HepG2 (cell line): ENCODE data around the gene MSGN1. TPM values are rescaled to one million over a fixed set of nuclear protein-coding genes. Genes with fewer than 3 reads are reported as not detected.

Source experiments
- ATAC-seq: fragments of 200-7000 bp; cut with Tn5 transposase; 3 replicates; pipeline ENCODE4 v1.9.1; 2020; ENCODE audit warnings: mild to moderate bottlenecking, moderate library complexity
- BruUV-seq: library from RNA; stranded (reverse); fragments of 400-500 nt; replicated peaks from 2 replicates; lab custom pipeline; 2021; lab: Mats Ljungman, UMichigan
- CTCF ChIA-PET: fragments of 300-600 bp; formaldehyde crosslinking; extraction: SDS; loops from one replicate; lab custom pipeline; 2021; ENCODE audit warnings: low total read pairs, inconsistent platforms, low intra/inter-chr PET ratio; lab: Yijun Ruan, JAX
- POLR2A ChIA-PET: fragments of 350-600 bp; sonication (Branson Sonifier 250); formaldehyde crosslinking; loops from one replicate; lab custom pipeline; 2020; ENCODE audit warnings: antibody characterized with exemption, inconsistent platforms; lab: Yijun Ruan, JAX
- DNase-seq: peaks from one replicate; pipeline ENCODE4 v3.0.0-alpha.2; 2015; ENCODE audit warnings: low spot score
- FAIRE-seq: peaks from 3 replicates; lab custom pipeline; 2011; peaks lifted over from hg19 to GRCh38; lab: Jason Lieb, UNC
- H2AFZ ChIP-seq: one replicate; pipeline ENCODE4 v1.6.1; 2011; ENCODE audit warnings: low read length, inconsistent platforms
- H3K27ac ChIP-seq: fragments of 300-600 bp; 3 replicates; pipeline ENCODE4 v1.8.0; 2011; ENCODE audit warnings: mixed run types, mild to moderate bottlenecking, mixed read lengths, low read length, inconsistent platforms; ENCODE audit not compliant: insufficient read depth; ENCODE audit errors: extremely low read length
- H3K27me3 ChIP-seq, 2 experiments: fragments of 200-600 bp in 1 of 2; 2 replicates in 1 of 2; 3 replicates in 1 of 2; pipeline versions ENCODE4 v1.6.0 to v1.8.0; 2011; ENCODE audit warnings: low read length in 2 of 2, mild to moderate bottlenecking in 2 of 2, moderate library complexity in 2 of 2, inconsistent platforms in 1 of 2; ENCODE audit not compliant: insufficient read depth in 2 of 2, control insufficient read depth in 1 of 2
- H3K36me3 ChIP-seq, 2 experiments: fragments of 200-600 bp in 1 of 2; replicated peaks in 1 of 2; 2 replicates in 1 of 2; 3 replicates in 1 of 2; pipeline versions ENCODE4 v1.5.1 to v1.8.0; 2011; ENCODE audit warnings: low read length in 2 of 2, inconsistent platforms in 1 of 2; ENCODE audit not compliant: insufficient read depth in 2 of 2, control insufficient read depth in 1 of 2
- H3K4me1 ChIP-seq: 2 replicates; pipeline ENCODE4 v1.5.1; 2012; ENCODE audit warnings: low read length, inconsistent platforms; ENCODE audit not compliant: insufficient read depth
- H3K4me2 ChIP-seq: 2 replicates; pipeline ENCODE4 v1.6.0; 2011; ENCODE audit warnings: low read depth, low read length, inconsistent platforms
- H3K4me3 ChIP-seq, 3 experiments: fragments of 200-600 bp in 1 of 3; sonication (generic), shearing (Covaris generic) in 1 of 3; replicated peaks in 1 of 3; 2 replicates each; pipeline ENCODE4 v1.5.1; 2011 to 2016; ENCODE audit warnings: low read length in 3 of 3, inconsistent platforms in 2 of 3, low read depth in 2 of 3, mild to moderate bottlenecking in 2 of 3, control low read depth in 1 of 3, mixed read lengths in 1 of 3; ENCODE audit not compliant: insufficient read depth in 1 of 3
- H3K79me2 ChIP-seq: one replicate; pipeline ENCODE4 v1.6.1; 2011; ENCODE audit warnings: low read length, inconsistent platforms; ENCODE audit not compliant: insufficient read depth
- H3K9ac ChIP-seq: 2 replicates; pipeline ENCODE4 v1.6.0; 2011; ENCODE audit warnings: mild to moderate bottlenecking, low read depth, low read length, inconsistent platforms; ENCODE audit not compliant: insufficient read depth
- H3K9me3 ChIP-seq: 2 replicates; pipeline ENCODE4 v1.5.1; 2012; ENCODE audit warnings: mild to moderate bottlenecking, low read length
- H4K20me1 ChIP-seq: 2 replicates; pipeline ENCODE4 v1.6.0; 2011; ENCODE audit warnings: inconsistent platforms, mild to moderate bottlenecking, low read length, moderate library complexity; ENCODE audit not compliant: insufficient read depth
- GFI1 ChIP-seq: sonication (generic); formaldehyde crosslinking; IDR thresholded peaks from 2 replicates; pipeline ENCODE4 v1.5.0; 2020; ENCODE audit warnings: missing genetic modification reagents, mild to moderate bottlenecking, borderline replicate concordance
- KMT2B ChIP-seq: IDR thresholded peaks from 2 replicates; pipeline ENCODE4 v1.6.1; 2016; ENCODE audit warnings: missing genetic modification reagents, missing compliant biosample characterization
- MAFF ChIP-seq: IDR thresholded peaks from 2 replicates; pipeline ENCODE4 v1.6.1; 2011; ENCODE audit warnings: low read depth, low read length, improper control_type of control experiment
- MAFK ChIP-seq, 2 experiments: IDR thresholded peaks in 1 of 2; conservative IDR thresholded peaks in 1 of 2; 2 replicates each; pipeline ENCODE4 v1.6.1; 2011; ENCODE audit warnings: improper control_type of control experiment in 2 of 2, low read length in 2 of 2
- YEATS4 ChIP-seq: sonication (generic); formaldehyde crosslinking; IDR thresholded peaks from 2 replicates; pipeline ENCODE4 v1.4.0; 2020; ENCODE audit warnings: missing genetic modification reagents, borderline replicate concordance
- ZMYM2 ChIP-seq: sonication (generic); formaldehyde crosslinking; IDR thresholded peaks from 2 replicates; pipeline ENCODE4 v1.8.0; 2022; ENCODE audit warnings: mild to moderate bottlenecking, missing genetic modification reagents
- ZNF672 ChIP-seq: sonication (generic); formaldehyde crosslinking; IDR thresholded peaks from 2 replicates; pipeline ENCODE4 v1.8.1; 2022; ENCODE audit warnings: missing genetic modification reagents
- ZNF772 ChIP-seq: sonication (generic); formaldehyde crosslinking; IDR thresholded peaks from 2 replicates; pipeline ENCODE4 v1.5.0; 2020; ENCODE audit warnings: mild to moderate bottlenecking, missing genetic modification reagents
- ZNF776 ChIP-seq: sonication (generic); formaldehyde crosslinking; IDR thresholded peaks from 2 replicates; pipeline ENCODE4 v1.4.0; 2020; ENCODE audit warnings: mild to moderate bottlenecking, missing genetic modification reagents
- WGBS: methylation state at CpG from one replicate; pipeline ENCODE4 v1.1.6; 2017; ENCODE audit warnings: low lambda C conversion rate; 5-methylcytosine and 5-hydroxymethylcytosine counted together
- in situ Hi-C: cut with HindIII; loops from 2 replicates; pipeline ENCODE4 v1.10.0; 2017; ENCODE audit warnings: low pct_unique_long_range_greater_than_20kb; ENCODE audit not compliant: extremely low pct_ligation_motif_present
- intact Hi-C: fragments of 100-400 bp; cut with micrococcal nuclease; formaldehyde crosslinking; loops from one replicate; pipeline ENCODE4 v1.10.0; 2022; ENCODE audit not compliant: unreplicated experiment
- polyA plus RNA-seq, 8 experiments: library from polyadenylated mRNA; depleted of rRNA in 3 of 8; stranded (reverse) in 7 of 8; unstranded in 1 of 8; fragments of >200 nt; fragmentation: Illumina TruSeq in 4 of 8; extraction: Trizol in 4 of 8; gene quantifications; 2 replicates each; pipeline versions ENCODE4 v1.2.1 to v1.2.3, GENCODE V29; 2011 to 2016; ENCODE audit warnings: low read depth in 4 of 8, missing spikeins in 1 of 8, mixed read lengths in 1 of 8; ENCODE audit not compliant: insufficient read depth in 1 of 8
- total RNA-seq, 5 experiments: library from RNA; depleted of rRNA; stranded (reverse); fragments of >200 nt; fragmentation: Illumina TruSeq; extraction: Trizol; gene quantifications; 2 replicates each; pipeline ENCODE4 v1.2.3, GENCODE V29; 2016; ENCODE audit warnings: low read depth in 1 of 5
- TF ChIP-seq, protein P1 (sequence below): sonication (generic); formaldehyde crosslinking; conservative IDR thresholded peaks from 2 replicates; pipeline ENCODE4 v1.8.0; 2022; ENCODE audit warnings: low read depth, missing genetic modification reagents

Gene MSGN1
- total and polyA plus RNA-seq, 2 of the 13 experiments (the other 11 are each of a cell fraction or from before 2014, with no cell fraction given): not detected

DNA sequence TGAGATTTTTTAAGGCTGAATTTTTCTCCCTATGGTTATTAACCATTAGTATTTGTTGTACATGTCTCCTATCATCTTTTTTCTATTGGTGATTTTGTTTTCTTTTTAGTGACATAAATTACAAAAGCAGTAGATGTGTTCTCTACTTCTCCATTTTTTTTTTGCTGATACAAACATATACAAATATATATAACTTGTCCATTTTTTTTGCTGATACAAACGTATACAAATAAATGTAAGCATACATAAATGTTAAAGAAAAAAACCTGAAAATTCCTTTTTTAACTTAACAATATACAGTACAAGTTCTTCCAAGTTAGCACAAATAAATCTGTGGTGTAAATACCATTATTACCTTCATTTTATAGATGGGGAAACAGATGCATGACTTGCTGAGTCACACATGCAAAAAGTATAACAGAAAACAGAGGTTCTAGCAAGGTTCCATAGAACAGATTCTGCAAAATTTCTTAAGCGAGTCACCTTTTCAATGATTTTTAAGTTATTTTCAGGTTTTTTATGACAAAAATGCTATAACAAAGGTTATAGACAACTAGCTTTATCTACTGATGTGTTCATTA lies 2.1 kb downstream of the MSGN1 start:
- Histone ChIP-seq H3K4me1 (no peaks in the 10 kb centered on the region), H3K79me2 (no peaks in the 10 kb centered on the region), H3K36me3 (no peaks in the 10 kb centered on the region), H3K27me3 (peaks cover 0 to 15% of the 10 kb centered on the region in 2 experiments; a peak in 3 of 5 replicates), H4K20me1 (no peaks in the 10 kb centered on the region), H3K27ac (no peak overlapping the region), H3K9me3 (no peaks in the 10 kb centered on the region), H3K4me2 (no peak overlapping the region), H3K4me3 (no peak overlapping the region), H3K9ac (no peak overlapping the region), H2AFZ (no peak overlapping the region)
- no peak for ATAC-seq
- BruUV-seq: no TSS peak
- in situ Hi-C loops (no loop called here), intact Hi-C loops (no loop called here)
- ChIA-PET CTCF (no interaction called here), POLR2A (no interaction called here)
- DNase-seq: no peak
- no peak for TF ChIP-seq KMT2B
- TF ChIP-seq ZMYM2 (CRISPR knock-in tag): no peak
- peak; percentile 16 to 66; a peak in 3 of 4 replicates for TF ChIP-seq MAFK (conservative IDR thresholded peaks at IDR 0.05 in 1 of 2, IDR thresholded peaks at IDR 0.05 in 1 of 2; ENCODE audit: low read length in 2 of 2)
- no peak for TF ChIP-seq ZNF672 (CRISPR knock-in tag)
- TF ChIP-seq, protein P1, sequence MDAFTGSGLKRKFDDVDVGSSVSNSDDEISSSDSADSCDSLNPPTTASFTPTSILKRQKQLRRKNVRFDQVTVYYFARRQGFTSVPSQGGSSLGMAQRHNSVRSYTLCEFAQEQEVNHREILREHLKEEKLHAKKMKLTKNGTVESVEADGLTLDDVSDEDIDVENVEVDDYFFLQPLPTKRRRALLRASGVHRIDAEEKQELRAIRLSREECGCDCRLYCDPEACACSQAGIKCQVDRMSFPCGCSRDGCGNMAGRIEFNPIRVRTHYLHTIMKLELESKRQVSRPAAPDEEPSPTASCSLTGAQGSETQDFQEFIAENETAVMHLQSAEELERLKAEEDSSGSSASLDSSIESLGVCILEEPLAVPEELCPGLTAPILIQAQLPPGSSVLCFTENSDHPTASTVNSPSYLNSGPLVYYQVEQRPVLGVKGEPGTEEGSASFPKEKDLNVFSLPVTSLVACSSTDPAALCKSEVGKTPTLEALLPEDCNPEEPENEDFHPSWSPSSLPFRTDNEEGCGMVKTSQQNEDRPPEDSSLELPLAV: no peak
- no peak for TF ChIP-seq YEATS4 (CRISPR knock-in tag)
- no peak for TF ChIP-seq ZNF776 (CRISPR knock-in tag)
- TF ChIP-seq GFI1 (CRISPR knock-in tag): no peak
- peak; percentile 62 for TF ChIP-seq MAFF
- TF ChIP-seq ZNF772 (CRISPR knock-in tag): no peak
- FAIRE-seq: no peak
- 27% methylated on average over 2 of the region's 2 CpGs for WGBS
